K562 (cell line): ENCODE measurements around the gene ATL2. TPM values are rescaled to one million over a fixed set of nuclear protein-coding genes. Genes with fewer than 3 reads are reported as not detected.

Experiments
- ATAC-seq: fragments of 200-7000 bp; cut with Tn5 transposase; 3 replicates; pipeline ENCODE4 v1.9.1; 2020; ENCODE audit warnings: moderate library complexity
- BruUV-seq: library from RNA; stranded (reverse); fragments of 400-500 nt; replicated peaks from 2 replicates; lab custom pipeline; 2021; lab: Mats Ljungman, UMichigan
- CTCF ChIA-PET: fragments of 300-600 bp; formaldehyde crosslinking; extraction: SDS; loops from one replicate; lab custom pipeline; 2021; ENCODE audit warnings: low intra/inter-chr PET ratio; lab: Yijun Ruan, JAX
- POLR2A ChIA-PET: fragments of 300-600, 350-650 bp; sonication (Branson Sonifier 250); formaldehyde crosslinking; extraction: SDS; loops from one replicate; lab custom pipeline; 2021; ENCODE audit warnings: antibody characterized with exemption, inconsistent platforms; lab: Yijun Ruan, JAX
- DNase-seq, 4 experiments: peaks; one replicate each; pipeline versions ENCODE4 v3.0.0 to v3.0.0-alpha.2; 2011 to 2018; ENCODE audit warnings: low spot score in 3 of 4, mixed read lengths in 3 of 4; ENCODE audit errors: extremely low read depth in 1 of 4
- FAIRE-seq: peaks from 2 replicates; lab custom pipeline; 2011; peaks lifted over from hg19 to GRCh38; lab: Jason Lieb, UNC
- H2AFZ ChIP-seq: 2 replicates; pipeline ENCODE4 v1.6.0; 2011; ENCODE audit warnings: low read depth, low read length, control low read depth, inconsistent platforms
- H3K27ac ChIP-seq: fragments of 200-600 bp; 3 replicates; pipeline ENCODE4 v1.8.0; 2011; ENCODE audit warnings: low read depth, mild to moderate bottlenecking, control low read depth, inconsistent platforms, low read length, moderate library complexity, mixed read lengths; ENCODE audit errors: extremely low read depth
- H3K27me3 ChIP-seq, 2 experiments: fragments of 300-600 bp in 1 of 2; 2 replicates in 1 of 2; 3 replicates in 1 of 2; pipeline versions ENCODE4 v1.6.0 to v1.8.0; 2011; ENCODE audit warnings: inconsistent platforms in 2 of 2, low read length in 2 of 2, mild to moderate bottlenecking in 1 of 2, mixed read lengths in 1 of 2, moderate library complexity in 1 of 2; ENCODE audit not compliant: control insufficient read depth in 2 of 2, insufficient read depth in 2 of 2
- H3K36me3 ChIP-seq: fragments of 300-600 bp; 3 replicates; pipeline ENCODE4 v1.8.0; 2011; ENCODE audit warnings: mild to moderate bottlenecking, low read length, inconsistent platforms; ENCODE audit not compliant: control insufficient read depth, insufficient read depth
- H3K4me1 ChIP-seq, 2 experiments: fragments of 200-600 bp in 1 of 2; replicated peaks in 1 of 2; 2 replicates in 1 of 2; 3 replicates in 1 of 2; pipeline versions ENCODE4 v1.5.1 to v1.8.0; 2011; ENCODE audit warnings: inconsistent platforms in 2 of 2, low read length in 2 of 2, mild to moderate bottlenecking in 1 of 2, mixed read lengths in 1 of 2, moderate library complexity in 1 of 2; ENCODE audit not compliant: control insufficient read depth in 2 of 2, insufficient read depth in 2 of 2
- H3K4me2 ChIP-seq: 2 replicates; pipeline ENCODE4 v1.6.1; 2011; ENCODE audit warnings: low read length, control low read depth, inconsistent platforms, mixed read lengths; ENCODE audit not compliant: insufficient read depth
- H3K4me3 ChIP-seq: fragments of 200-600 bp; sonication (generic), shearing (Covaris generic); 2 replicates; pipeline ENCODE4 v1.5.1; 2016; ENCODE audit warnings: control low read depth, inconsistent platforms
- H3K79me2 ChIP-seq: fragments of 200-600 bp; 3 replicates; pipeline ENCODE4 v1.8.0; 2011; ENCODE audit warnings: low read length, inconsistent platforms; ENCODE audit not compliant: control insufficient read depth, insufficient read depth
- H3K9ac ChIP-seq, 2 experiments: 2 replicates each; pipeline versions ENCODE4 v1.6.0 to v1.6.1; 2011; ENCODE audit warnings: low read depth in 2 of 2, low read length in 2 of 2, control low read depth in 1 of 2, inconsistent platforms in 1 of 2, mild to moderate bottlenecking in 1 of 2, mixed read lengths in 1 of 2; ENCODE audit not compliant: insufficient read depth in 1 of 2
- H3K9me1 ChIP-seq: one replicate; pipeline ENCODE4 v1.6.0; 2011; ENCODE audit warnings: inconsistent platforms, mild to moderate bottlenecking, low read length, moderate library complexity; ENCODE audit not compliant: control insufficient read depth, insufficient read depth
- H3K9me3 ChIP-seq: replicated peaks from 2 replicates; pipeline ENCODE4 v1.5.1; 2011; ENCODE audit warnings: low read depth, low read length, inconsistent platforms; ENCODE audit not compliant: control insufficient read depth, insufficient read depth
- H4K20me1 ChIP-seq: replicated peaks from 2 replicates; pipeline ENCODE4 v1.6.1; 2011; ENCODE audit warnings: low read length, inconsistent platforms, mixed read lengths; ENCODE audit not compliant: control insufficient read depth, insufficient read depth
- TOE1 ChIP-seq, 2 experiments: fragments of 450-650 bp in 1 of 2; sonication (generic) in 1 of 2; formaldehyde crosslinking in 1 of 2; IDR thresholded peaks; 2 replicates each; pipeline versions ENCODE4 v1.7.1 to v1.8.0; 2016 to 2022; ENCODE audit warnings: borderline replicate concordance in 2 of 2, mild to moderate bottlenecking in 2 of 2, antibody characterized with exemption in 1 of 2, inconsistent platforms in 1 of 2, low read depth in 1 of 2, missing genetic modification reagents in 1 of 2, moderate library complexity in 1 of 2
- ZNF316 ChIP-seq: fragments of 450-650 bp; IDR thresholded peaks from 2 replicates; pipeline ENCODE4 v1.6.1; 2016
- ZNF644 ChIP-seq: fragments of 200-800 bp; sonication (Bioruptor generic); IDR thresholded peaks from 2 replicates; pipeline ENCODE4 v1.6.1; 2016; ENCODE audit warnings: low read depth, missing genetic modification characterization, missing compliant biosample characterization
- WGBS: fragments of 100-300 bp; shearing (Covaris generic); methylation state at CpG from one replicate; pipeline ENCODE4 v1.1.6; 2016; ENCODE audit warnings: low coverage, mixed read lengths; ENCODE audit not compliant: insufficient coverage; ENCODE audit errors: missing lambda C conversion rate; 5-methylcytosine and 5-hydroxymethylcytosine counted together
- in situ Hi-C: fragments of 300-500 bp; cut with MboI; formaldehyde crosslinking; loops from 4 replicates; pipeline ENCODE4 v1.15.0; 2018; ENCODE audit warnings: inconsistent platforms, mixed read lengths
- intact Hi-C: fragments of 100-400 bp; cut with micrococcal nuclease; formaldehyde crosslinking; loops from 2 replicates; pipeline ENCODE4 v1.14.2; 2022
- polyA plus RNA-seq, 8 experiments: library from polyadenylated mRNA; depleted of rRNA in 4 of 8; stranded (reverse) in 5 of 8; unstranded in 3 of 8; fragments of >200 nt; fragmentation: Nextera tagmentation in 2 of 8; fragmentation: Illumina TruSeq in 1 of 8; extraction: Ambion mirVana in 2 of 8; extraction: Trizol in 1 of 8; gene quantifications; 2 replicates each; pipeline versions ENCODE4 v1.2.1 to v1.2.3, GENCODE V29; 2011 to 2014; ENCODE audit warnings: inconsistent platforms in 1 of 8, missing spikeins in 1 of 8
- total RNA-seq, 7 experiments: library from RNA; depleted of rRNA in 6 of 7; stranded (reverse); fragments of >200 nt in 6 of 7; fragmentation: Illumina TruSeq in 2 of 7; extraction: Trizol in 2 of 7; gene quantifications; 2 replicates each; pipeline versions ENCODE4 v1.2.1 to v1.2.3, GENCODE V29; 2011 to 2021; ENCODE audit warnings: low replicate concordance in 1 of 7
- TF ChIP-seq, protein P1 (sequence below), 2 experiments: IDR thresholded peaks in 1 of 2; conservative IDR thresholded peaks in 1 of 2; 2 replicates each; pipeline ENCODE4 v1.6.1; 2016; ENCODE audit warnings: low read depth in 2 of 2, mild to moderate bottlenecking in 1 of 2, missing compliant biosample characterization in 1 of 2, missing genetic modification characterization in 1 of 2, moderate library complexity in 1 of 2

The ATL2 gene
- total and polyA plus RNA-seq, 9 of the 15 experiments (the other 6 are each of a cell fraction or from before 2014, with no cell fraction given): 12.0 to 80.8 (median 70.2) TPM

- H3K9me1 ChIP-seq: no peaks in the 10 kb centered on the region
- 30% methylated on average over 5 of the region's 5 CpGs for WGBS
- in situ Hi-C loops: no loop called here
- ATAC-seq (no peak), FAIRE-seq (no peak), DNase-seq (no peak)
- no peak overlapping the region for H3K4me2 ChIP-seq
- no peak overlapping the region for H3K27ac ChIP-seq
- peaks cover 0 to 5% of the 10 kb centered on the region in 2 experiments; a peak in 1 of 5 replicates for H3K4me1 ChIP-seq
- ChIA-PET POLR2A (interaction anchor here (0.8 to 1.0 kb wide), 2 partner anchors 10 to 102 kb away, joined by 3 read pairs; no protein-coding TSS in a partner anchor), CTCF (no interaction called here)
- TF ChIP-seq TOE1 (IDR thresholded peaks at IDR 0.05; ENCODE audit: borderline replicate concordance) (no peak), TOE1 (CRISPR knock-in tag; IDR thresholded peaks at IDR 0.05; ENCODE audit: borderline replicate concordance, low read depth) (no peak), ZNF644 (no peak), ZNF316 (no peak)
- TF ChIP-seq, protein P1, sequence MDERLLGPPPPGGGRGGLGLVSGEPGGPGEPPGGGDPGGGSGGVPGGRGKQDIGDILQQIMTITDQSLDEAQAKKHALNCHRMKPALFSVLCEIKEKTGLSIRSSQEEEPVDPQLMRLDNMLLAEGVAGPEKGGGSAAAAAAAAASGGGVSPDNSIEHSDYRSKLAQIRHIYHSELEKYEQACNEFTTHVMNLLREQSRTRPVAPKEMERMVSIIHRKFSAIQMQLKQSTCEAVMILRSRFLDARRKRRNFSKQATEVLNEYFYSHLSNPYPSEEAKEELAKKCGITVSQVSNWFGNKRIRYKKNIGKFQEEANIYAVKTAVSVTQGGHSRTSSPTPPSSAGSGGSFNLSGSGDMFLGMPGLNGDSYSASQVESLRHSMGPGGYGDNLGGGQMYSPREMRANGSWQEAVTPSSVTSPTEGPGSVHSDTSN (CRISPR knock-in tag; IDR thresholded peaks at IDR 0.05; ENCODE audit: low read depth): no peak
- TF ChIP-seq, protein P1 (tag; conservative IDR thresholded peaks at IDR 0.05; ENCODE audit: low read depth): no peak
- H2AFZ ChIP-seq: peak overlapping the region; percentile 63
- no peak overlapping the region for H3K4me3 ChIP-seq
- H3K36me3 ChIP-seq: no peaks in the 10 kb centered on the region
- no peaks in the 10 kb centered on the region for H3K9me3 ChIP-seq
- no TSS peak for BruUV-seq
- H3K9ac ChIP-seq: no peak overlapping the region
- intact Hi-C loops: no loop called here
- peaks cover 0 to 4% of the 10 kb centered on the region in 2 experiments; a peak in 1 of 5 replicates for H3K27me3 ChIP-seq
- H4K20me1 ChIP-seq: no peaks in the 10 kb centered on the region
- H3K79me2 ChIP-seq: no peaks in the 10 kb centered on the region
Measured at GRCh38 chr2:38419499-38419898, 42.4 kb upstream of the ATL2 start.
